NCI-H510A (cell line): Measurements from ENCODE around the gene ADARB2.

ENCODE experiments used
- DNase-seq: peaks from one replicate; lab custom pipeline; 2025; lab: John Stamatoyannopoulos, UW

ADARB2 gene

GRCh38 chr10:1128649-1129048 is 608.7 kb downstream of the ADARB2 start:
- no peak for DNase-seq

- no peak for DNase-seq
Measured at GRCh38 chr10:1128115-1128514, 609.2 kb downstream of the ADARB2 start.

- no peak for DNase-seq
Measured at GRCh38 chr10:1127629-1128028, 609.7 kb downstream of the ADARB2 start.
